ENCODE results near the gene CDH4. TPM values are rescaled to one million over a fixed set of nuclear protein-coding genes. Genes with fewer than 3 reads are reported as not detected.

The CDH4 gene
- total RNA-seq, 1 donor from 2014 or later: not detected

DNA sequence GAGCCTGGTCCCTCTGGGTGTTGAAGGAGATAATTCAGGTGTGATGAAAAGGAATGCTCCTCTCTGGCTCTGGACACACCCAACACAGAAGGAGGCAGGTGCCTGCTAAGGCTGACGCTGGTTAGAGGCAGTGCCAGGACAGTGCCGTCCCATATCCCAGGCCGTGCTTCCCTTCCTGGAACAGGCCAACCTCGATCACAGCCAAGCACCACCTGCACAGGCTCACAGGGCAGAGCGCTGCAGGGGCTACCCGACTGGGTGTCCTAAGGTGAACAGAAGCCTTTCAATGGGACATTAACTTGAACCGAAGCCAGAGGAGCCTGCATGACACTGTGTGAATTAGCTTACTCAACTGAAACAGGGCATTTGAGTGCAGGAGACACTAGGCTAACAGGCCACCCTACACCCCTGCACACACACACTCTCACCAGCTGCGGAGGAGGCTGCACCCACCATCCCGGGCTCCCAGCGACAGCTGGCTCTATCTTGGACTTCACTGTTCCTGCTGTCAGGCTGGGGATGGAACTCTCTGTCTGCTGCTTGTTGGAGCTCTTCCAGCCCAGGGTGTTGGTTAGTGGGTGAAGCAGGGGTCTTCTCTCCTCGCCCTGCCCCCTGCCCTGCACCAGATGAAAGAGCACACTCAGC is 466.4 kb downstream of the CDH4 start:
- no peak for DNase-seq (ENCODE audit: low spot score)
- ATAC-seq: no peak

GRCh38 chr20:61719691-61720347 is 467.8 kb downstream of the CDH4 start:
- no peak for ATAC-seq
- no peak for DNase-seq (ENCODE audit: low spot score)

DNA sequence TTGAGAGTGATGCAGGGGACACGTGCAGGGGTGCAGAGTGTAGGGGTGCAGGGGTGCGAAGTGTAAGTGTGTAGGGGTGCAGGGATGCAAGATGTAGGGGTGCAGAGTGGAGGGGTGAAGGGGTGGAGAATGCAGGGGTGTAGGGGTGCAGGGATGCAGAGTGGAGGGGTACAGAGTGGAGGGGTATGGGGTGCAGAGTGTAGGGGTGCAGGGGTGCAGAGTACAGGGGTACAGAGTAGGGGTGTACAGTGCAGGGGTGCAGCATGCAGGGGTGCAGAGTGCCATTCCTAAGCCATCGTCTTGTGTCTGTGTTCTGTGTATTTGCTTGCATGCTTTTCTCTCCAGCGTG is 468.3 kb downstream of the CDH4 start:
- ATAC-seq (no peak), DNase-seq (ENCODE audit: low spot score) (no peak)

GRCh38 chr20:61722146-61722678 is 470.2 kb downstream of the CDH4 start:
- ATAC-seq (no peak), DNase-seq (ENCODE audit: low spot score) (no peak)

- ATAC-seq: no peak
Measured at GRCh38 chr20:61723529-61724257, 471.6 kb downstream of the CDH4 start.

DNA sequence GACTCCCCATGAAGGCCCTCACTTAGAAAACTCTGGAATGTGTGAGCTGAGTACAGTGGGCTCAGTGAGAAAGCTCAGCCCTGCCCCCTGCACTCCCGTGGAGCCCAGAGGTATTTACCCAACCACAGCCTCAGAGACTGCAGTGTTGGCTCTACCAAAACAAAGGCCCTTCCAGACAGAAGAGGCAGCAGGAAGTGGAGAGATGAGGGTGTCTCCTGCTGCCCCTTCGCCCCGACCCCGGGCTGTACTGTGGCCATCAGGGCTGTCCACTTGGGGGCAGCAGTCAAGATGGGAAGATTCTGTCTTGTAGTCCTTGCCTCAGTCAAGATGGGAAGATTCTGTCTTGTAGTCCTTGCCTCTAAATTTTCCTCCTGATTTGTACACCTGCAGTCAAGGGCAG is 472.3 kb downstream of the CDH4 start:
- DNase-seq (ENCODE audit: low spot score): no peak

More at GRCh38 chr20:61723529-61724257, 471.6 kb downstream of the CDH4 start:
- no peak for DNase-seq (ENCODE audit: low spot score)

GRCh38 chr20:61725145-61725544 is 473.1 kb downstream of the CDH4 start:
- DNase-seq (ENCODE audit: low spot score) (no peak), ATAC-seq (no peak)

More for the DNA sequence above, 472.3 kb downstream of the CDH4 start:
- no peak for ATAC-seq

GRCh38 chr20:61725966-61726365 is 473.9 kb downstream of the CDH4 start:
- ATAC-seq (no peak), DNase-seq (ENCODE audit: low spot score) (no peak)

- no peak for DNase-seq (ENCODE audit: low spot score)
- no peak for ATAC-seq
Measured at GRCh38 chr20:61726979-61727378, 474.9 kb downstream of the CDH4 start.

DNA sequence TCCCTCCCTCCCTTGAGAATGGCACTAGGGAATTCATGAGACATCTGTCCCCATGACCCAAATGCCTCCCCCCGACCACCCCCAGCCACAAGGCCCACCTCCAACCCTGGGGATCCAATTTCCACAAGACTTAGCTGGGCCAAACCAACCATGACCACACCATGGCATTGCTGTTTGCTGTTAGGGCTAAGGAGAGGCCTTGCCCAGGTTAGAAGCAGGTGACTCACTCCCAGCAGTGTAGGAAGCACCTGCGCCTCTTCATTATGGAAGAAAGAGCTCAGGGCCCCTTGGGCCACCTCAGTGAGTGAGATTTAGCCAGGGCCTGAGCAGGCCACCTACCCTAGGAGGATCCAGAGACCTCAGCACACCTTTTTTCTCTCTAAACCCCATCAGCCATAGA is 475.7 kb downstream of the CDH4 start:
- DNase-seq (ENCODE audit: low spot score): no peak

DNA sequence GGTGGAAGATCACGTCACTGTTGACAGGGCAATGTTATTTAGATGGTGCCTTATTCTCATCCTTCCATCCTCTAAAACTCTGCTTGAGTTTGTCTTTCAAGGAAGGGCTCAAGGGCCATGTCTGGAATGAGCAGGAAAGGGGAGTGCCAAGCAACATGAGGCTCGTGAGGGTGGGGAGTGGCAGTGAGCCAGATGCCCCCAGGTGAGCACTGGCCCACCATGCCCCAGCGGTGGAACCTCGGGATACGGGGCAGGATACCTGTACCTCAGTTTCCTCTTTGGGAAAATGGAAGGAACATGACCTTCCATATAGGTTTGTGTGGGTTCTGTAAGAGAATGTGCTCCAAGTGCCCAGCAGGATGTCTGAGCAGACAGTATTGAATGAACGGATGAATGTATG is 476.3 kb downstream of the CDH4 start:
- no peak for ATAC-seq
- DNase-seq (ENCODE audit: low spot score): no peak

More for the DNA sequence above, 475.7 kb downstream of the CDH4 start:
- no peak for ATAC-seq

DNA sequence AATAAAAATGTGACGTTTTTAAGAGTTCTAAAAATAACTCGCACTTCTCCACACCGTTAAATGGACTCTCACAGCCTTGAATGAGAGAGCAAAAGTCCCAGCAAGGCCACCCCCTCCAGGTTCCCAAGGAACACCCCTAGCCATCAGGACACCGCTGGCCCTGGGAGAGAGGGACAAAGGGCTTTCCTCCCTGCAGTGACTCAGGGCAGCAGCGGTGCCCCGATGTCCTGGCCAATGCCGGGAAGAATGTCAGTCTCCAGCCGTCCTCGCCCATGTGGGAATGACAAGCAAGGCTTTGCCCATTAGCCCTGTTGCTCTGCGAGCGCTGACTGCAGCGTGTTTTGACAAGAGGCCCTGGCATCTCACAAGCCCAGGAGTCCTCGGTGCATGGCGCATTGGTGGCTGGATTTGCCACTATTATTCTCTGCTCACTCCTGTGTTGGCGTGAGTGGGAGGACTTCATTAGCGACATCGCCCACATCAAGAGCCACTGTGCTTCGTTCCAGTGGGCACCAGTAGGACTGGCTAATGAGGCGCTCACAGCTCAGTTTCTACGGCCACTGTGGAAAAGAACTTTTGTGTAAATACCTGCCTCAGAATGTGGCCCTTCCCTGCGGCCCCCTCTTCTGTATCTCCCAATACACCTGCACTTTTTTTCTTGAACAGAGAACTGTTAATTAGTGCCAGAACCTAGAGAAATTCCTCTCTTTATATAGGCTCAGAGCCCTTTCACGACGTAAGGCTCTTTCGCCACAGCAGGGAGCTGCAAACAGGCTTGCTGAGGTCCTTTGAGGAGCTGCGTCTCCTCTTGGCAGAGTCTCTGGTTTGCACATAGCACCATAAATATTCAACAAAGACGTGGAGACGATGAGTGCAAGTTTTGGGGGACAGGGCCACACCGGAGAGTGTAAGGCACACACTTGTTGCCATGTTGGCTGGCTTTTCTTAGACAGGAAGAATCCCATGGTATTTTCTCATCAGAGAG is 477.0 kb downstream of the CDH4 start:
- ATAC-seq (no peak), DNase-seq (ENCODE audit: low spot score) (no peak)

DNA sequence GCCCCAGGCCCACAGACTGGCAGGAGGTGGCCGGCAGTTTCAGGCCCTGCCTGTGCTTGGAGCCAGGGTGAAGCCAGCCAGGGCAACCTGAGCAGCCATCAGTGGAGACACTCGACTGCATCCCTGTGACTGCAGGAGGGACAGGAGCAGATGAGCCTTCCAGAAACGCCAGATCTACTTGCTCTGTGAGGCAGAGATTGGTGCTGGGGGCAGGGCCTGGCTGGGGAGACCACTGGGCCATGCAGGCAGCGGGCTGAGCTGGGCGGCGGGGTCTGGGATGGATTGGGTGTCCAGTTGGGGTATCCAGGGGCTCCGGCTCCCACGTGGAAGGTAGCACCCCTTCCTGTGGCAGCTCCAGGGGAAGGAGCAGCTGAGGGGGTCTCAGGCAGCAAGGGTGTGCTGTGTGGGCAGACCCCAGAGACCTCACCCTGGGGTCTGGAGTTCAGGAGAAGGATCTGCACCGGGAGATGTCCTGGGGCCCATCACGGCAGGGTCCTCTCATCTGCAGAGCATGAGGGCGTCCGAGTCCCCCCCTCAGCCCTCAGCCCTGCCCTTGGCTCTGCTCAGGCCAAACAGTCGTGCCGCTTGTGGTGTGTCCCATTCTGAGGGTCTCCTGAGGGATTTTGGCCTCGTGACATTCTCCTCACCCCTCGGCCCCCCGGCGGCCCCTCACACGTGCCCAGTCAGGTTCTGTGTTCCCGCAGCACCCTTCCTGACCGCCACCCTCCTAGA is 478.7 kb downstream of the CDH4 start:
- DNase-seq (ENCODE audit: low spot score) (no peak), ATAC-seq (no peak)

DNA sequence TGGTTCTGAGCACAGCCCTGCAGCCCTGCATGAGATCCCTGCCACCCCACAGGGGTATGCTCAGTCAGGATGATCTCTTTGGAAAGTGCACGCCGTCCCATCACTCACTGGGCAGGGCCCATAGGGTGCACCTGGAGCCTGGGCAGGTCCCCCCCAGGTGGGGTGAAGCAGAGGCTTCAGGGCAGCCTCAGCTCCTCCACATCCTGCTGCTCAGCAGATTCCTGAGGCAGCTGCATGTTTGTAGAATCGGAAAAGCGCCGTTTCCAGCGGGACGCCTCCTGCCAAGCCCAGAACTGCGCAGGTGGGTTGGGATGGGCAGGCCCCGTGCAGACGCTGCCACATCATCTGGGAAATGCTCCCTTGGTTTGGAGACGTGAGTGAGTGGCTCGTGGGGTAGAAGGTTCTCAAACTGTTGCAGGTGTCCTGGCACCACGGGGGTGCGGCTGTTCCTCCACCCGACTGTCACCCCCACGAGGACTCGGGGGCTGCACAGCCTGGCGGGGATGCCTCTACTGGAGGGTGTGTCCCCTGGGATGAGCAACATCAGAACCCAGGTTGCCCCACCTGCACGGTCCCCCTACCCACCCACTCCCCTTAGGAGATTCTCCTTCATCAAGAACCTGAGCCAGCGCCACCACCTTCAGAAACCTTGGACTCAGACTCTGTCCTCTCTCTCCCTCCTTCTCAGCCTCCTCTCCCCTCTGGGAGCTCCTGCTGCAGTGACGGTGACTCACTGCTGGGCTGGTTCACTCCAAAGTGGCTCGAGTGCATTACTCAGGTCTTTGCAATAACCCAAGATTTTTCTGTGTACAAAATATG is 479.5 kb downstream of the CDH4 start:
- DNase-seq (ENCODE audit: low spot score): no peak

DNA sequence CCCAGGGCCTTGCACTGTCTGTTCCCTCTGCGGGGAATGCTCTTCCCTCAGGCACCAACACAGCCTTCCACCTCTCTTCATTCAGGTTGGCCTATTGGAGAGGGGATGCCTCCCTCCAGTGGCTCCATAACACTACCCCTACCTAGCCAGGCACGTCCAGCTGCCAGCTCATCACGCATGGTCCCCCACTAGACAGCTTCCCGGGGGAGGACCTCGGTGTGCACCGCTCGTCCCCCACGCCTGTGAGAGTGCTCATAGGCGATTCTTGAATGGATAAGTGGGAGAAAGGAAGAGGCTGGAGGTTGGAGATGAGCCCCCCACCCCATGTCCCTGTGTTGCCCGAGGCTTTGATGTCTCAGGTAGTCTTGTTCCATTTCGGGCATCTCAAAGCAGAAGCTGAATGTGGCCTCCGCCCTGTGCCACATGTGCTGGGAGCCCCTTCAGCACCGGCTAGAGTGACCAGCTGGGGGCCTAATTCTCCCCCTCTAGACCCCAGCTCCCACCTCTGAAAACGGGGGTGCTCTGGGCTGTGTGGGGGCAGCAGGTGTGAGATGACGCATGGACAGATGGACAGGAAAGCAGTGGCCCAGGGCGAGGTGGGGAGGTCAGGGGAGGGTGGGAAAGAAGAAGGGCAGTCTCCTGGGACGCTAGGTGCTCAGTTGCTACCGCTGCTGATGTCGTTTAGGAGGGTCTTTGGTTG is 480.6 kb downstream of the CDH4 start:
- no peak for DNase-seq (ENCODE audit: low spot score)

More for the DNA sequence above, 479.5 kb downstream of the CDH4 start:
- ATAC-seq: no peak

DNA sequence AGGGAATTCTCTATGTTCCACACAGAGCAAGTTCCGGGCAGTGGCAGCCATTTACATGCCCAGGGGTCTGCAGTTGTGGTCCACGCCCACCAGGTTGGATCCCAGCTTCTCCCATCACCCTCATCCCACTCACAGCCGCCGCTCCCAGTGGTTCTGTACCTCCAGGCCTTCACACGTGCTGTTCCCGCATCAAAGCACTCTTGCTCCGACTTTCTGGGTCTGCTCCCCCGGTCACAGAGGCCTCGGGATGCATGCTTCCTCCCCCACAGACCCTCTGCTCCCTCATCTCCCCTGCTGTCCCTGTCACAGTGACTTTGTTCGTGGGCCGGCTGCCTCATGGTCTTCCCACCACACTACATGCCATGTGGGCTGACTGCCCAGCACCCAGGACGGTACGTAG is 481.2 kb downstream of the CDH4 start:
- ATAC-seq: no peak
- DNase-seq (ENCODE audit: low spot score): no peak

More for the DNA sequence above, 480.6 kb downstream of the CDH4 start:
- ATAC-seq: no peak

GRCh38 chr20:61733891-61734732 is 482.1 kb downstream of the CDH4 start:
- DNase-seq (ENCODE audit: low spot score): no peak
- ATAC-seq: no peak
